GM18873 (cell line): Measurements from ENCODE around the gene WDR33.

Source experiments
- ATAC-seq: cut with Tn5 transposase; IDR thresholded peaks from one replicate; pipeline ENCODE4 v1.9.1; 2021; ENCODE audit warnings: mild to moderate bottlenecking, moderate library complexity, moderate number of reproducible peaks; ENCODE audit not compliant: unreplicated experiment, low FRiP score

Gene WDR33

DNA sequence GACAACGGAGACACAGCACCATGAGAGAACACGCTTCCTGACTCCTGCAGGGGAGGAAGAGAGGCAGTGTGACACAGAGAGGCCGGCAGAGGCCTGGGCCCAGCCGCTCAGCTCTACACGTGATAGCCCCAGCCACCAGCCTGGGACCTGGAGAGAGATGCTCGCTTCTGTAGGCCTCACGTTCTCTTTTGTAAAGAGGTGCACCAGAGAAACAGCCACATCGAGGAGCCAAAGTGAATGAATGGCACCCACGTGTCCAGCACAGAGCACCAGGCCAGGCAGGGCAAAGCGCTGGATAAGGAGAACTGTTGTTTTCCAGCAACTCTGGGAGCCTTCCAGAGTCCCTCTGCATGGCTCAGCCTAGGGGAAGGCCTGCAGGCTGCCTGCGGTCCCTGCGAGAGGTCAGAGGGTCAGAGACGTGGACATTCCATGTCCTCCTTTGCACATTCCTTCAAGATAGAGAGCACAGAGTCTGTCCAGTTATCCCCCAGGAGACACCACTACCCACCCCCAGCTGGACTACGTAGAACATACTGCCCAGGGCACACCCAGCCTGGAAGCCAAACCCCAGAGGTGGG, 149.8 kb downstream of the WDR33 start:
- no peak for ATAC-seq

DNA sequence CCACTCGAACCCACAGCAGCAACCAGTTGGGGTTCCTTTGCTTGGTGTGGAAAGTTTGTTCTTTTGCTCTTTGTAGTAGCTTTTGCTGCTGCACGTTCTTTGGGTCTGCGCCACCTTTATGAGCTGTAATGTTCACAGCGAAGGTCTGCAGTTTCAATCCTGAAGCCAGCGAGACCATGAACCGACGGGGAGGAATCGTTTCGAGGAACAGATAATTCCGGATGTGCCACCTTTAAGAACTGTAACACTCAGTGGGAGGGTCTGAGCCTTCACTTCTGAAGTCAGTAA, 150.7 kb downstream of the WDR33 start:
- ATAC-seq: no peak

DNA sequence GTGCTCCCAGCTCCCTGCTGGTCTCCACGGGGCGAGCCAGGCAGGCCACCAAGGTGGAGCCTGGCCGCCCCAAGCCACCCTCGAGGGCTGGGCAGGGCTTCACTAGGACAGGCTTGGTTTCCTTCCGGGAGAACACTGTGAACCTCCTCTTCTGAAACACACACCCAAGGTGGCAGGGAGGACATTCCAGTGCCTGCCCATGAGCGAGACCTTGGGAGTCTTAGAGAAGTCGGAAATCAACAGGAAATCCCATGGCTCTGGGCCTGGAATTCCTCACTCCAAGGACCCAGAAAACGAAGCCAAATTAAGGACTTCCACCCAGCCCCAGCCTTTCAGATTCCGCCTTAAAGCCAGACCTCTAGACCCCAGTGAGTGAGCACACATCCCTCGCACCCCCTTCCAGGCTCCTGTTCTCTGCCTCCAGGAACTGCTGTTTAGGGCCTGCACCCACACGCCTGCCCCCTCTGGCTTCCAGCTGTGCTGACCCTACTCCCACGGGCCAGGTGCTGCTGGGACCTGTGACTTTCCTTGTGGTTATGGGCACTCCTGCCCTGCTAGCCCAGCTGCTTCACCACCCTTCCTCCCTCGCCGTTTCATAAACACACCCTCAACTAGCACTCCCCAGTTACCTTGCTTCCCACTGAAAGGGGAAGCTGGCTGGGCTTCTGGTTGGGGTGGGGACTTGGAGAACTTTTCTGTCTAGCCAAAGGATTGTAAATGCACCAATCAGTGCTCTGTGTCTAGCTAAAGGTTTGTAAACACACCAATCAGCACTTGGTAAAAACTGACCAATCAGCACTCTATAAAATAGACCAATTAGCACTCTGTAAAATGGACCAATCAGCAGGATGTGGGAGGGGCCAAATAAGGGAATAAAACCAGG, 151.3 kb downstream of the WDR33 start:
- no peak for ATAC-seq

DNA sequence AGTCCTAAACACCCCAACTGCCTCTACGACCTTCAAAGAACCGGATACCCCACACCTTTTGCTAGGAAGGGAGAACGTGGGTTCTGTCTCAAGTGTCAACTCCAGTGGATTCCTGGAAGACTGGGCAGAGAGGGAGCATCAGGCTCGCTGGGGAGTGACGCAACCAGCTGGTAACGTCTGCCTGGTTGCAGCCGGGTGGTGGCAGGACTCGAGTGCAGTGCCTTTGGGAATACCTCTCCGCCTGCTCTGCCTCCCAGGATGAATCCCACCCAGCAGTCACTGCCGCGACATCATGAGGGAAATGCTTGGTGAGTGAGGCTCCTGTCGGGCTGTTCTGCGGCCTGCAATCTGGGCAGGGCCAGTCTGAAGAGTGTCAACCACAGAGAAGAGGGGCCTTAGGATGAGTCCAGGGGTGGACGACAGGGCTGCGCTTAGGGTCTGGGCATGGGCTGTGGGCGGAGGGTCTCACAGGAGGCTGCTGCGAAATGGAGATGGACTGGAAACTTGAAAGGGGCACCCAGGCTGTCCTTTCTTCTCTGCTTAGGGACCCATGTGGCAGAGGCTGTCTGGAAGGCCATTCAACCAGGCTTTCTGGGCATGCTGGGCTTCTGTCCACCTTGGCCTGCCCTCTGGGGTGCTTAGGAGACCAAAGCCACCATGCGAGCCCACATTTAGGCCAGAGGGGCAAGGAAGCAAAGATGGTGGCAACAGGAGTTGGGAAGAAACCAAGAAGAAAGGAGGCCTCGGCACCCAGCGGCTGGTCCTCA, 152.1 kb downstream of the WDR33 start:
- no peak for ATAC-seq

DNA sequence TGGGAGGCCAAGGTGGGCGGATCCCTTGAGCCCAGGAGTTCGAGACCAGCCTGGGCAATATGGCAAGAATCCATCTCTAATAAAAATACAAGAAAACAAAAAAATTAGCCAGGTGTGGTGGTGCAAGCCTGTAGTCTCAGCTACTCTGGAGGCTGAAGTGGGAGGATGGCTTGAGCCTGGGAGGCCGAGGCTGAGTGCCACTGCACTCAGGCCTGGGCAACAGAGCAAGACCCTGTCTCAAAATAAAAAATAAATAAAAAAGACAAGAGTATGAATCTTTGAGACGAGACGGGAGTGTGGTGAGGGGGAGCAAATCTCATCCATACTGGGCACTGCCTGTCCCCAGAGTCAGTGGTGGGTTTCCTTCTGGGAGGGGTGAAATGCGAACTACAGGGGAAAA, 152.8 kb downstream of the WDR33 start:
- ATAC-seq: no peak

DNA sequence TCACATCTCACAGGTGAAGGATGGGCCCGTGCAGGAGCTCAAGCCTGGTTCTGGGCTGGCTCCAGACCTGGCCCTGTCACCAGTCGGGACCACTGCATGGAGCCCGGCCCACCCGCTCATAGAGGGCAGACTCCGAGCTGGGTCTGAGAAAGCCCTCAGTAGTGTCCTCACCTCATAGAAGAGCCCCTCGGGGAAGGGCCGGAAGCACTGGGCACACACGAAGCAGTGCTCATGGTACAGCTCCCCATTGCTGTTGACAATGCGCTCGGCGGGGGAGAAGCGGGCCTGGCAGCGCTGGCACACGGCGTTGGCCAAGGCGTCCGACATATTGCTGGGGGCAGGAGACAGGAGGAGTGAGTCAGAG, 153.8 kb downstream of the WDR33 start:
- no peak for ATAC-seq

DNA sequence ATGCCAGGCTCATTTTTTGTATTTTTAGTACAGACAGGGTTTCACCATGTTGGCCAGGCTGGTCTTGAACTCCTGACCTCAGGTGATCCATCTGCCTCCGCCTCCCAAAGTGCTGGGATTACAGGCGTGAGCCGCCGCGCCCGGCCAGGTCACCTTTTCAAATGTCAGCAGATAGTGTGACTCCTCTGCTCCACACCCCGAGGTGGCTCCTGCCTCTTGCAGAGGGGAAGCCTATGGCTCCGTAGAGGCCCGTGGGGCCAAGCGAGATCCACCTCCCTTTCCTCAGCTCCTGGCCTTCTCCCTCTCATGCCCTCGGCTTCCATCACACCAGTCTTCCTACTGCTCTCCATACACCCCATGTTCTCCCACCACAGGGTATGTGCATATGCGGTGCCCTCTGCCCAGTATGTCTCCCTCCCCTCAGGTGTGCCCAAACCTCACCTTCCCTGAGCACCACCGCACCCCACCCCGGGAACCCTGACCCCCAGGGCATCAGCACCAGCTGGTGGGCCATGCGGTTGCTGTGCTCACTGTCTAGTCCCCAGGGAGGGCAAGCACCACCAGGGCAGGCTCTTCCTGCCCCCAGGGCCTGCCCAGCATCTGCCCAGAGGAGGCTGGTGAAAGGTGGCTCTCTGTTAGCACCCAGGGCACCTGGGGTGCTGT, 154.3 kb downstream of the WDR33 start:
- no peak for ATAC-seq

DNA sequence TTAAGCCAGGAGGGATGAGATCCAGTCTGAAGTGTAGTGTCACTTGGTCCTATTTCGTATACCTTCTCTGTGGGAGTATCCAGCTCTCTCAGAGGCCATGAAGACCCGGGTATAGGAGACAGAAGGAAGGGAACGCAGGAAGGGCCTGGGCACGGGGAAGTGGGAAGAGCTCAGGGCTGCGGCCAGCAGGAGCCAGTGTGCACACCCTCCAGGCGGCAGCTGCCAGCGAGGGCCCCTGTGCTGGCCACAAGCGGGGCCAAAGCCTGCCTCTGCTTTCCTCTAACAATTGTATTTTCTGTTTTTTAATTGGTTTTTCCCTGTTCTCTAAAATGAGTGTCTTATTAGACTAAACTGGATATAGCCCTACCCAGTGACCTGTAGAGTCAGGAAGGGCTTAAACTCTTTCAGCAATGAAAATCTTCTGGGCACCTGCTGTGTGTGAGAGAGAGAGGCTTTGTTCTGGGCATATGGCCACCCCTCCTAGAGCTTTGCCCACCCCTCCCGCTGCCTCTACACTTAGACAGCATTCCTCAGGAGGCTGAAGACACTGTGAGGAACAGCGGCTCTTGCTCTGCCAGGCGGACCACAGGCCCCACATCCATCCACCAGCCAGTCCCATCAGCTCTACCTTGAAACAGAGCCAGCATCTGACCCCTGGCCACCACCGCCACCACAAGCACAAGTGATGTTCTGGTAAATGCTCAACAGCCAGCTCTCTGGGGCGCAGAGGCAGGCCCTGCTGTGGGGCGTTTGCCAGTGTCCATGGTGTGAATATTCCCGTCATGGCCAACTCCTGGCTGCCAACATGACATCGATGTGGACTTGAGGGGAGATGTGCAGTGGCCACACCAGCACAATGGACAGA, 155.5 kb downstream of the WDR33 start:
- ATAC-seq: no peak

DNA sequence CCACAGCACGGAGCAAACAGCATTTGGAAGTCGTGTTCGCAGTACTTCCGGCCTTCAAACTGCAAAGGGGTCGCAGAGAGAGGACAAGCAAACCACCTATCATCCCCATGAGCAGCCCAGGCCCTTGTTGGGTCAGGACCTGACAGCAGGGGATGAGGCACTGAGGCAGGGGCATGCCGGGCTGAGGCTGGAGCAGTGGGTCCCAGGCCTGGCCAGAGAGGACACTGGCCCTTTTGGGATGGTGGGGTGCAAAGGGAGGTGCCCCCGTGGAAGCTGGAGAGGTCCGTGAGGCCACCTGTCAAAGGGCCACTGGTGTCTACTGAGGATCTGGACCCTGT, 156.2 kb downstream of the WDR33 start:
- no peak for ATAC-seq

DNA sequence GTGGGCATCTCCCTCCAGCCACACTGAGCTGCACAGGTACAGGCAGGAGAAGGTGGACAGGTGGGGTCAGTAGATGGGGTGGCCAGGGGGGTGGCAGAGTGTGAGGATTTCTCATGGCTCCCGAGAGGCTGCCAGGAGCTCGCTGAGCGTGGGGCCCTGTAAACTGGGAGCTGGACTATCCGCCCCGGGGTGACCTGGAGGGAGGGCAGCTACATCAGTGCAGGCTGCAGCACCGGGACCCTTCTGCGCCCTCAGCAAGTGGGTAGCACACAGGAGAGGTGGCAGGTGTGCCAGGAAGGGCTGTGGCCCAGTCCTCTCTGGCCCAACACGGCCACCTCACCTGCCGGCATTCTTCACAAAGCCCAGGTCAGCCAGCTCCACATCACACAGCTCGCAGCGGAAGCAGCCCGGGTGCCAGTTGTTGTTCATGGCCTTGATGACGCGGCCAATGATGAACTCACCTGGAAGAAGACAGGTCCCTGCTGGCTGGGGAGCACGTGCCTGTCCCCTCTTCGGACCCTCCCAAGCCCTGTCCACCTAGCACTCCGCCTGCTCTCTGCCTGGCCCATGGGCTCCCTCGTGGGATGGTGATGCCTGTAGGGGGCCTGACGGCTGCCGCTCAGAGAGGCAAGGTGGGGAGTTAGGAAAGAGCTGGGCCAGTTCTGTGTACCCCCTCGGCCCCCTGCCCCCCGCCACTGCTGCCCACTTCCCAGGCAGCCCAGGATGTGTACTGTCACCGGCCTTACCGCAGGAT, 156.7 kb downstream of the WDR33 start:
- no peak for ATAC-seq

DNA sequence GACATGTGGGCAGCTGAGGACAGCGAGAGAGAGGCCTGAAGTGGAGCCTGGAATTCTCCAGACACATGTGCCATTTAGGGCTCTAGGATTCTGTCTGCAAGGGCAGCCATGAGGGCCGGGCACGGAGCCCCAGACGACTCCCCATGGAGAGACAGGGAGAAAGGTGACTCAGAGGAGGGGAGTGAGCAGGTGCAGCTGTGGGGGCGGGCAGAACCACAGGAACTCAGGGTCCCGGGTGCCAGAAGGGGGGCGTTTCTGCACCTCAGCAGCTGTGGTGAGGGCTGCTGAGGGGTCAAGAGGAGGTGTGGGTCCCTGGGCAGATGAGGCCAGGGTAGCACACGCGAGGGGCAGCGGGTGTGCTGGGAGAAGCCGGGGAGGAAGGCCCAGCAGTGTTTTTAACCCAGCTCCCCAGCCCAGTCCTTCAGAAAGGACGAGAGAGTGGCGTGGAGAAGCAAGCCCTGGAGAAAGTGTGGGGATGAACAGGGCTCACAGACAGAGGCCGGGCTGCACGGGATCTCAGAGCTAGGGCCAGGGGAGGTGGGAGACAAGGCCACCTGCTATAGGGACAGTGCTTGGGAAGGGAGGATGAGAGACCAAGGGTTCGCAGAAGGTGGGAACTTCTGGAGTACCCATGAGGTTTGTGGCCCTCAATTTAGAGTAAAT, 157.4 kb downstream of the WDR33 start:
- no peak for ATAC-seq

DNA sequence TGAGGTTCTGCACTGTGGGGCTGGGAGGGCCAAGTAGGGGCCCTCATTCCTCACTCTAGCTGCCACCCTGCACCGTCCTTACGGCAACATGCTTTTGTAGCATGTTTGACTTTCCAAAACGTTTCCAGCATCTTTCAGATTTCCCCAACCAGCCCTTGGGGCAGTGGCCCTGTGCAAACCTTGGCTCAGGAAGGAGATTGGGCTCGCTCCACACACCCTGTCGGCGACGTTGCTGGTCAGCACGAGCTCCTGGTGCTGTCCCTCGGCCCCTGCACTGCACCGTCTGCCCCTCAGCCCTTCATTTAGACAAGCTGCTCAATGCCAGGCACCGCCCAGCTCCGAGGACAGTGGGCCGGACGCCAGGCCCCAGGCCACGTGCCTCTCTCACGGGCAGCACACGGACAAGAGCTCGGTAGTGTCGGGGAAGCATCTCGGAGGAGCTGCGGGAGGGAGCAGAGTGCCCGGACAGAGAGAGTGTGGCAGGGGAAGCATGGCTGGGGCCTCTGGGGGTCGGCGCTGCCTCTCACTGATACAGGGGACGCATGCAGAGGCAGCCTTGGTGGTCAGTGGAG, 158.1 kb downstream of the WDR33 start:
- ATAC-seq: no peak

DNA sequence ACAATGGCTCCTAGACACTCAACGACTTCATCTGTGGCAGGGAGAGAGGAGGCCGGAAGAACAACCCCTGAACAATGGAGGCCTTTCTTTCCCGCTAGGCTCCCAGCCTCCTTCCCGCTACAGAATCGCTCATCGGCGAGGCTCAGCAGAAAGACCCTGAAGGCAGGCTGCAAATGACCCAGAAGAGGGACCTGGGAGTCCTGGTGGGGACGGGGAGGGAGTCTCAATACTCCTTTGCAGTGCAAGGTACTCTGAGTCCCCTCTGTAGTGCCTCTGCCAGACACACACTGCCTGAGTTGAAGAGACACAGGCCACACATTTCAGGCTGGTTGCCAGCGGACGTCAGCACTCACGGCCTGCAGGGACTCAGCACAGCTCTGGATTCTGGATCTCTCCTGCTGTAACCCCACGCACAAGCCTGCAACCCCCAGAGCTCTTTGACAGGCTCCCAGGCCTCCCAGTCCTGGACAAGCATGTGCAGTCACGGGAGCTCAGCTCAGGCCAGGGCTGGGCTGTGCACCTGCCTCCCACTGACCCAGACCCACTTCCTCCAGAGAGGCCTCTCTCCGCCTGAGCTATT, 158.9 kb downstream of the WDR33 start:
- no peak for ATAC-seq

DNA sequence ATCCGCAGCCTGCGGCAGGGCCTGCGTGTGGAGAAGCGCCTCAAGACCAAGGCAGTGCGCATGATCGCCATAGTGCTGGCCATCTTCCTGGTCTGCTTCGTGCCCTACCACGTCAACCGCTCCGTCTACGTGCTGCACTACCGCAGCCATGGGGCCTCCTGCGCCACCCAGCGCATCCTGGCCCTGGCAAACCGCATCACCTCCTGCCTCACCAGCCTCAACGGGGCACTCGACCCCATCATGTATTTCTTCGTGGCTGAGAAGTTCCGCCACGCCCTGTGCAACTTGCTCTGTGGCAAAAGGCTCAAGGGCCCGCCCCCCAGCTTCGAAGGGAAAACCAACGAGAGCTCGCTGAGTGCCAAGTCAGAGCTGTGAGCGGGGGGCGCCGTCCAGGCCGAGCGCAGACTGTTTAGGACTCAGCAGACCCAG, 159.6 kb downstream of the WDR33 start:
- ATAC-seq: no peak
